Activated naive CD4-positive, alpha-beta T cell treated with anti-CD3 and anti-CD28 coated beads for 36 hours (primary cell): ENCODE data around the gene AKR7A3. TPM values are rescaled to one million over a fixed set of nuclear protein-coding genes. Genes with fewer than 3 reads are reported as not detected.
A peak's percentile ranks its signal among the peaks of the same experiment; 100 is the strongest.
"Not testable (repeated sequence)": the region's sequence is repeated elsewhere in the genome, so short reads cannot be mapped to it uniquely, and the experiment has no call there.

ENCODE experiments used
- CTCF ChIA-PET: fragments of 350-600 bp; sonication (Branson Sonifier 250); formaldehyde crosslinking; loops from one replicate; lab custom pipeline; 2021; ENCODE audit warnings: antibody characterized with exemption; lab: Charles Lee
- DNase-seq: peaks from one replicate; pipeline ENCODE4 v3.0.0-alpha.2; 2020
- H3K27ac Mint-ChIP-seq: one replicate; pipeline ENCODE4 v1.8.0; 2021; ENCODE audit warnings: mild to moderate bottlenecking, mixed read lengths
- H3K27me3 Mint-ChIP-seq: one replicate; pipeline ENCODE4 v1.8.0; 2021; ENCODE audit warnings: low read depth, mixed read lengths
- H3K36me3 Mint-ChIP-seq: one replicate; pipeline ENCODE4 v1.8.0; 2021; ENCODE audit warnings: low read depth, mixed read lengths
- H3K4me1 Mint-ChIP-seq: one replicate; pipeline ENCODE4 v1.8.0; 2021; ENCODE audit warnings: low read depth, mixed read lengths
- H3K4me3 Mint-ChIP-seq: one replicate; pipeline ENCODE4 v1.8.0; 2021; ENCODE audit warnings: mild to moderate bottlenecking, moderate library complexity, mixed read lengths
- H3K9me3 Mint-ChIP-seq: one replicate; pipeline ENCODE4 v1.8.0; 2021; ENCODE audit warnings: mixed read lengths
- intact Hi-C: fragments of 100-400 bp; cut with micrococcal nuclease; formaldehyde crosslinking; loops from one replicate; pipeline ENCODE4 v1.15.1; 2023
- total RNA-seq, 2 experiments: library from RNA; stranded (reverse); gene quantifications; one replicate each; pipeline ENCODE4 v1.2.3, GENCODE V29; 2021

Gene AKR7A3
- total RNA-seq, 2 experiments from 2014 or later = 0.19 to 0.22 TPM

- intact Hi-C loops = no loop called here
- Mint-ChIP-seq H3K4me1 (peaks cover 43% of the 10 kb centered on the region), H3K36me3 (peaks cover 19% of the 10 kb centered on the region), H3K4me3 (peak overlapping the region; percentile 28), H3K27ac (peak overlapping the region; percentile 81), H3K9me3 (no peaks in the 10 kb centered on the region), H3K27me3 (no peaks in the 10 kb centered on the region)
- CTCF ChIA-PET = interaction anchor here (0.8 to 2.8 kb wide), 3 partner anchors 17 to 404 kb away, joined by 3 to 7 read pairs (median 7); no protein-coding TSS in a partner anchor
- peak; percentile 21 for DNase-seq
Measured at GRCh38 chr1:19257178-19257914, 31.2 kb downstream of the AKR7A3 start.

GRCh38 chr1:19256301-19256700 lies 32.3 kb downstream of the AKR7A3 start:
- DNase-seq, H3K4me3 Mint-ChIP-seq, H3K9me3 Mint-ChIP-seq, intact Hi-C loops, H3K27me3 Mint-ChIP-seq: not testable (repeated sequence)
- H3K27ac Mint-ChIP-seq = peak overlapping the region; percentile 81
- H3K4me1 Mint-ChIP-seq = peaks cover 43% of the 10 kb centered on the region
- peaks cover 21% of the 10 kb centered on the region for H3K36me3 Mint-ChIP-seq
- CTCF ChIA-PET = interaction anchor here (2.8 kb wide), 1 partner anchor 405 kb away, joined by 7 read pairs; no protein-coding TSS in a partner anchor

- H3K27ac Mint-ChIP-seq = no peak overlapping the region
Measured at GRCh38 chr1:19255288-19255687, 33.3 kb downstream of the AKR7A3 start.

GRCh38 chr1:19254416-19254815 lies 34.2 kb downstream of the AKR7A3 start:
- H3K27me3 Mint-ChIP-seq = no peaks in the 10 kb centered on the region
- peaks cover 18% of the 10 kb centered on the region for H3K36me3 Mint-ChIP-seq
- CTCF ChIA-PET = interaction anchor here (1.0 to 2.8 kb wide), 2 partner anchors 8 to 407 kb away, joined by 3 to 7 read pairs; no protein-coding TSS in a partner anchor
- no peak overlapping the region for H3K4me3 Mint-ChIP-seq
- no peaks in the 10 kb centered on the region for H3K9me3 Mint-ChIP-seq
- DNase-seq = no peak
- H3K27ac Mint-ChIP-seq = peak overlapping the region; percentile 53
- H3K4me1 Mint-ChIP-seq = peaks cover 55% of the 10 kb centered on the region
- intact Hi-C loops = loop anchor here (5.0 kb wide), 3 partner anchors 88 to 343 kb away; partner anchors contain the start of gene CAPZB

More at GRCh38 chr1:19255288-19255687, 33.3 kb downstream of the AKR7A3 start:
- Mint-ChIP-seq H3K9me3 (no peaks in the 10 kb centered on the region), H3K27me3 (no peaks in the 10 kb centered on the region), H3K36me3 (peaks cover 21% of the 10 kb centered on the region), H3K4me1 (peaks cover 48% of the 10 kb centered on the region), H3K4me3 (no peak overlapping the region)
- intact Hi-C loops = no loop called here
- CTCF ChIA-PET = interaction anchor here (0.7 to 2.8 kb wide), 3 partner anchors 33 to 406 kb away, joined by 3 to 7 read pairs (median 3); no protein-coding TSS in a partner anchor
- no peak for DNase-seq

DNA sequence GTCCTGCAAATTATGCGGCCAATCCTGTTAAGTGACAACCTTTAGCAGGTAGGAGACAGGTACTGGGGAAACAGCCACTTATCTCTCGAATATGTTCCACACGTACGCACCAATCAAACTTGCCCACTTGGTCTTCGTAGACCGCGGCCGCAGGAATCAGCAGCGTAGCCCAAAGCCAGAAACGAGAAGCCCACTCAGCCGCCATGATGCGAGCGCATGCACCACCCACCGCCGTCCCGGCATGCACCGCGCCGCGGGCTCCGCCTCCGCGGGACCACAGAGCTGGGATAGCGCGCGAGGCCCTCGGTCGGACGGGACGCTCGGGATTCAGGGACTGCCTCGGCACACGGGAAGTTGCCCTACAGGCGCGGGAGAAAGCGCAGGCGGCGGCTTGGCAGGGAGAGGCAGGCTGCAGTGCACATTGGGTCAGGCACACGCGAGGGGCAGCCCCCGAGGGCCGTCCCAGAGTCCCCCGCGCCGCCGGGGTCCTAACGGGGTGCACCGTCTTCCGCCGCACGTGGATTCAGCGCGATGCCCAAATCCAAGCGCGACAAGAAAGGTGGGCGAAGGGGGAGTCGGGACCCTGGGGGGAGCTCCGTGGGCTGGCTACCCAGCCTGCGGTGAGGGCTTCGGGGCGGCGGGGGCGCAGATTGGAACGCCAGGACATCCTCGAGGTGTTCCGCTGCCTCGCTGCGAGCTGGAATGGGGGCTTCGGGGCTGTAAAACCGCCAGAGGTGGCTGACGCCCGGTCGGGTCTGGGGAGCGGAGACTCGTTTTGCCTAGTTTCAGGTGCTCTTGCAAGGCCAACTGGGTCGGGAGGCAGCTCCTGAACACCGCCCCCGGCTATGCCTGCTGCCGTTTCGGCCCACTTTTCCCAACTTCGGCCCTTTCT lies 37.0 kb downstream of the AKR7A3 start, which contains the start of the genes EMC1 and MRTO4:
EMC1 (minus strand) TSS at position 220 of the 892 bp plus-strand sequence; CDS start at position 205, 15 bp downstream.
MRTO4 (plus strand) TSS at position 501 of the 892 bp plus-strand sequence; CDS start at position 532, 31 bp downstream.
- CTCF ChIA-PET = interaction anchor here (0.7 to 1.6 kb wide), 7 partner anchors 11 to 453 kb away, joined by 3 to 6 read pairs (median 3); no protein-coding TSS in a partner anchor
- no peaks in the 10 kb centered on the region for H3K9me3 Mint-ChIP-seq
- intact Hi-C loops = loop anchor here (1.0 to 5.0 kb wide), 5 partner anchors 41 to 401 kb away; partner anchors contain the start of genes CAPZB and UBR4
- H3K4me3 Mint-ChIP-seq = peak within 1 kb of the TSS; percentile 85
- no peaks in the 10 kb centered on the region for H3K27me3 Mint-ChIP-seq
- peak within 1 kb of the TSS; percentile 90 for H3K27ac Mint-ChIP-seq
- DNase-seq = peak; percentile 90
- peaks cover 47% of the 10 kb centered on the region for H3K4me1 Mint-ChIP-seq
- H3K36me3 Mint-ChIP-seq = peaks cover 5% of the 10 kb centered on the region

GRCh38 chr1:19250629-19251304 lies 37.8 kb downstream of the AKR7A3 start:
- peak overlapping the region; percentile 85 for H3K4me3 Mint-ChIP-seq
- H3K27me3 Mint-ChIP-seq = no peaks in the 10 kb centered on the region
- H3K4me1 Mint-ChIP-seq = peaks cover 40% of the 10 kb centered on the region
- no peak for DNase-seq
- no peaks in the 10 kb centered on the region for H3K9me3 Mint-ChIP-seq
- intact Hi-C loops = loop anchor here (1.0 to 5.0 kb wide), 5 partner anchors 40 to 402 kb away; partner anchors contain the start of genes CAPZB and UBR4
- peaks cover 5% of the 10 kb centered on the region for H3K36me3 Mint-ChIP-seq
- CTCF ChIA-PET = interaction anchor here (0.8 to 1.6 kb wide), 6 partner anchors 10 to 453 kb away, joined by 3 to 6 read pairs (median 4); no protein-coding TSS in a partner anchor
- peak overlapping the region; percentile 90 for H3K27ac Mint-ChIP-seq

DNA sequence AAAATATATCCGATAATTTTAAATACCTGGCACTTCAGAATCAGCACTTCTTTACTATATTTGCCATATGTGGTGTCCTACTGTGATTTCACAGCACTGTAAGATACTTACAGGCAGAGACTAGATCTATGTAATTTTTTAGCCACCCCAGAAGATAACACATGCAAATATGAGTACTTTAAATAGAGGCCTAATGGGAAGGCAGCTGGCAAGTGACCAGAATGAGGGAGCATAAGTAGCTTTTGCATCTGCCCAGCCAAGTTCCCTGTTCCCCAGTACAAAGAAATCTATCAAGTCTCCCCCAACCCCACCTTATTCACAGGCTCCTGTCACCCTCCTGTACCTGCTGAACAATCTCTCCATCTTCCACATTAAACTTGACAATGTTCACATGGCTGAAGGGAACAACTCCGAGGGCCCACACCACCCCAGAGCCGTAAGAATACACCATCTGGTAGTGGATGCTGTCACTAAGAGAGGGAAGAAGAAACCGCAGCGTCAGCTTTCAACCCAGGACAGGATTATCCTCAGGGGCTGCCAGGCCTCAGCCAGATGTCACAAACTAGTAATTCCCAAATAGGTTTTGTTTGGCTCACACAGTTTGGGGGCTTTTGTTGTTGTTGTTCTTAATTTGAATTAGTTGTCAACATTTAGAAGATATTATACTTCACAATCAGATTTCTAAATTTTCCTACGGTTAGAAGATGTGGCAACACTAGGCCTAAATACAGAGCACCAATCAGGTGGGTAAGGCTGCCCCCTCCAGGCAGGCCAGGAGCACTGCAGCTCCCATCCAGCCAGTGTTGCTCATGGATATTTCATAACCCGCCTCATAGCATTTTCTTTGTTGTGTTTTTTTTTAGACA lies 47.7 kb downstream of the AKR7A3 start:
- H3K36me3 Mint-ChIP-seq = peaks cover 50% of the 10 kb centered on the region
- H3K4me3 Mint-ChIP-seq = no peak overlapping the region
- no peaks in the 10 kb centered on the region for H3K4me1 Mint-ChIP-seq
- intact Hi-C loops = loop anchor here (1.0 to 10.0 kb wide), 7 partner anchors 64 to 412 kb away; partner anchors contain the start of gene IFFO2
- no peaks in the 10 kb centered on the region for H3K27me3 Mint-ChIP-seq
- H3K27ac Mint-ChIP-seq = peak overlapping the region; percentile 61
- no peaks in the 10 kb centered on the region for H3K9me3 Mint-ChIP-seq
- peak; percentile 85 for DNase-seq
- CTCF ChIA-PET = interaction anchor here (0.6 to 1.8 kb wide), 20 partner anchors 10 to 659 kb away, joined by 3 to 6 read pairs (median 3); partner anchors contain the start of gene EMC1

DNA sequence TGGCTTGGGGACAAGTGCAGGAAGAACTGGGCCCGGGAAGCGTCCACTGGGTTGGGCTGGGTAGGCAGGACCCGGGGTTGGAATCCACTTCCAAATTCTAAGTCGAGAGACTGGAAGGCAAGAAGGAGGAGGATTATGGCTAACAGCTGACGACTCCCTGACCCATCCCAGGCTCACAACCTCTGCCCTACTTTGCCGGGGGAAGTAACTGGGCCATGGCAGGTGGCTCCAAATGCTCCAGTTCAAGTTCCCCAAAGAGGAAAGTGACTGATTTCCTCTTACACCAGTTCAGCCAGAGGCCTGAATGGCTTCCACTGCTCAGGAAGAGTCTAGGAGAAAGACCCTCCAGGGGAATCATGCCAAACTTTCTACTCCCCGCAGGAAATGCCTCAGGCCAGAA lies 48.7 kb downstream of the AKR7A3 start:
- intact Hi-C loops = loop anchor here (2.0 to 10.0 kb wide), 5 partner anchors 63 to 355 kb away; partner anchors contain the start of gene IFFO2
- H3K9me3 Mint-ChIP-seq = no peaks in the 10 kb centered on the region
- peaks cover 51% of the 10 kb centered on the region for H3K36me3 Mint-ChIP-seq
- CTCF ChIA-PET = interaction anchor here (0.7 to 2.1 kb wide), 6 partner anchors 12 to 106 kb away, joined by 3 to 6 read pairs (median 4); partner anchors contain the start of genes EMC1 and MRTO4
- H3K27ac Mint-ChIP-seq = no peak overlapping the region
- DNase-seq = no peak
- no peak overlapping the region for H3K4me3 Mint-ChIP-seq
- H3K27me3 Mint-ChIP-seq = no peaks in the 10 kb centered on the region
- no peaks in the 10 kb centered on the region for H3K4me1 Mint-ChIP-seq

DNA sequence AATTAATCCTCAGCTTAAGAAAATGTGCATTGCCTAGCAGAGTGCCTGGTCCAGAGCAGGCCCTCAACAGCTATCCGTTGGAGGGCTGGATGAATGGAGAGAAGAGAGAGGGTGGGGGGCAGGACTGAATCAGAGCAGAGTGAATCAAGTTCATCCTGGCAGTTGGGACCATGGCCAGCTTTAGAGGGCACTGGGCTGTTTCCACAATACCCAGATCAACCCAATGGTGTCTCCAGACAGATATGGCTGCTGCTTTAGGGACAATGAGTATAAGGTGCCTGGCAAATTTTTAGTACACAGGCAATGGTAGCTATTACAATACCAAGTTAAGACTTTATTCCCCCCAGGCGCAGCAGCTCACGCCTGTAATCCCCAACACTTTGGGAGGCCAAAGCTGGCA lies 54.3 kb downstream of the AKR7A3 start:
- Mint-ChIP-seq H3K36me3 (peaks cover 45% of the 10 kb centered on the region), H3K4me3 (no peak overlapping the region)

More for the DNA sequence above, 54.3 kb downstream of the AKR7A3 start:
- no peaks in the 10 kb centered on the region for H3K9me3 Mint-ChIP-seq
- intact Hi-C loops = no loop called here
- CTCF ChIA-PET = interaction anchor here (0.6 kb wide), 1 partner anchor 15 kb away, joined by 3 read pairs; no protein-coding TSS in a partner anchor
- no peak for DNase-seq
- H3K4me1 Mint-ChIP-seq = no peaks in the 10 kb centered on the region
- no peak overlapping the region for H3K27ac Mint-ChIP-seq
- H3K27me3 Mint-ChIP-seq = no peaks in the 10 kb centered on the region
